ENCODE data around the gene ZWILCH.
A peak's percentile ranks its signal among the peaks of the same experiment; 100 is the strongest.
"Not testable (repeated sequence)": the region's sequence is repeated elsewhere in the genome, so short reads cannot be mapped to it uniquely, and the experiment has no call there.

Gene ZWILCH

GRCh38 chr15:66489179-66489791 lies 15.8 kb upstream of the ZWILCH start:
- DNase-seq (ENCODE audit: extremely low read depth, low read depth), result no peak
- TF ChIP-seq, protein P1, sequence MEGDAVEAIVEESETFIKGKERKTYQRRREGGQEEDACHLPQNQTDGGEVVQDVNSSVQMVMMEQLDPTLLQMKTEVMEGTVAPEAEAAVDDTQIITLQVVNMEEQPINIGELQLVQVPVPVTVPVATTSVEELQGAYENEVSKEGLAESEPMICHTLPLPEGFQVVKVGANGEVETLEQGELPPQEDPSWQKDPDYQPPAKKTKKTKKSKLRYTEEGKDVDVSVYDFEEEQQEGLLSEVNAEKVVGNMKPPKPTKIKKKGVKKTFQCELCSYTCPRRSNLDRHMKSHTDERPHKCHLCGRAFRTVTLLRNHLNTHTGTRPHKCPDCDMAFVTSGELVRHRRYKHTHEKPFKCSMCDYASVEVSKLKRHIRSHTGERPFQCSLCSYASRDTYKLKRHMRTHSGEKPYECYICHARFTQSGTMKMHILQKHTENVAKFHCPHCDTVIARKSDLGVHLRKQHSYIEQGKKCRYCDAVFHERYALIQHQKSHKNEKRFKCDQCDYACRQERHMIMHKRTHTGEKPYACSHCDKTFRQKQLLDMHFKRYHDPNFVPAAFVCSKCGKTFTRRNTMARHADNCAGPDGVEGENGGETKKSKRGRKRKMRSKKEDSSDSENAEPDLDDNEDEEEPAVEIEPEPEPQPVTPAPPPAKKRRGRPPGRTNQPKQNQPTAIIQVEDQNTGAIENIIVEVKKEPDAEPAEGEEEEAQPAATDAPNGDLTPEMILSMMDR (IDR thresholded peaks at IDR 0.05; ENCODE audit: low read depth, low read length, missing control alignments), result no peak
- no peak overlapping the region for H3K4me3 ChIP-seq (replicated peaks; ENCODE audit: low read depth, low read length)

DNA sequence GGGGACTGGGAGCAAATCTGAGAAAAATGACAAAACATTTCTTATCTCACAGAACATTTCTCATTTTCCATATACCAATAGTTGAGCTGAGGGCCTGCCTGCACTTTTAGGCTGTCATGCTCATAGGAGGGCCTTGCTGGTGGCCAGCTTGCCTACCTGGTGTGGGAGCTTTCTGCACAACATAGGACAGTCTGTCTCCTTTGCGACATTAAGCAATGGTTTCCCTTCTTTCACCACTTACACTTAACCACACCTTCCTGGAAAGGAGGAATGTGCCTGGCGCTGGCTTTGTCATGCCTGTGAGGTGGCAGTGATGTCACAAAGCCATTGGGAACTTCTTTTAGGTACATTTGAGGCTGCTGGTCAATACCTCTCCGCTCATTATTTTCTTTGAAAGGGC lies 13.3 kb upstream of the ZWILCH start:
- TF ChIP-seq, protein P1 (IDR thresholded peaks at IDR 0.05; ENCODE audit: low read depth, low read length, missing control alignments), result no peak
- H3K4me3 ChIP-seq (replicated peaks; ENCODE audit: low read depth, low read length), result no peak overlapping the region
- no peak for DNase-seq (ENCODE audit: extremely low read depth, low read depth)

DNA sequence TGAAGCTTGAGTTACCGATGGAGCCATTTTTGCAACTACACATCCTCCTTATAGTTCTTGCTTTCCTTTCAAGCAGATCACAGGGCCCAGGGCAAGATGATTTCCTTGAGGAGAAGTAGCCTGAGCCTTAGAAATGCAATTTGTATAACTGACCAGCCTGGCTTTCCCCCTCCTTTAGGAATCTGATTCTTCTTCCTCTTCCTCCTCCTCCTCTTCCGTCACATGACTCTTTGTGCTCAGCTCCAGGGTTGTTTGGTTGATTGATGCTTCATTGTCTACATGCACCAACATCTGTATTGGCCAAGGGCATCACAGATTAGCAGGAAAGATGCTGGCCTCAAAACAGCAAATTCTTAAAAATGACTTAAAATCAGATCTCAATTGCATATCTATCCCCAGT lies 10.9 kb upstream of the ZWILCH start:
- H3K4me3 ChIP-seq (replicated peaks; ENCODE audit: low read depth, low read length), result no peak overlapping the region
- no peak for DNase-seq (ENCODE audit: extremely low read depth, low read depth)
- TF ChIP-seq, protein P1 (IDR thresholded peaks at IDR 0.05; ENCODE audit: low read depth, low read length, missing control alignments), result no peak

- TF ChIP-seq, protein P1 (IDR thresholded peaks at IDR 0.05; ENCODE audit: low read depth, low read length, missing control alignments), result no peak
- H3K4me3 ChIP-seq (replicated peaks; ENCODE audit: low read depth, low read length), result peak overlapping the region; percentile 89
- no peak for DNase-seq (ENCODE audit: extremely low read depth, low read depth)
These were observed 8.1 kb upstream of the ZWILCH start for GRCh38 chr15:66496951-66497501.

- peak; percentile 90 for DNase-seq (ENCODE audit: extremely low read depth, low read depth)
- TF ChIP-seq, protein P1 (IDR thresholded peaks at IDR 0.05; ENCODE audit: low read depth, low read length, missing control alignments), result peak; percentile 92
- peak within 1 kb of the TSS; percentile 89 for H3K4me3 ChIP-seq (replicated peaks; ENCODE audit: low read depth, low read length)
These were observed 7.3 kb upstream of the ZWILCH start, which contains the start of gene SNAPC5 for GRCh38 chr15:66497502-66498455. TSS of gene SNAPC5 (minus strand) at chr15:66497762. CDS start at chr15:66497731, 31 bp downstream.

- DNase-seq (ENCODE audit: extremely low read depth, low read depth), result no peak
- H3K4me3 ChIP-seq (replicated peaks; ENCODE audit: low read depth, low read length), result no peak overlapping the region
- TF ChIP-seq, protein P1 (IDR thresholded peaks at IDR 0.05; ENCODE audit: low read depth, low read length, missing control alignments), result peak; percentile 15
These were observed 6.4 kb upstream of the ZWILCH start for GRCh38 chr15:66498501-66499386.

- DNase-seq (ENCODE audit: extremely low read depth, low read depth), result not testable (repeated sequence)
- H3K4me3 ChIP-seq (replicated peaks; ENCODE audit: low read depth, low read length), result peak overlapping the region; percentile 97; the same call in 1 of the 2 replicates
These were observed 4.8 kb upstream of the ZWILCH start for GRCh38 chr15:66500346-66500745.
